Endometrial microvascular endothelial cells (primary cell): ENCODE measurements around the gene KLF7. TPM values are rescaled to one million over a fixed set of nuclear protein-coding genes. Genes with fewer than 3 reads are reported as not detected.

Experiments used
- in situ Hi-C: cut with HindIII; loops from 2 replicates; pipeline ENCODE4 v1.10.0; 2017; ENCODE audit warnings: low sequenced_read_pairs, low pct_unique_long_range_greater_than_20kb; ENCODE audit errors: inconsistent ontology term
- total RNA-seq: library from RNA; depleted of rRNA; stranded (reverse); fragments of >200 nt; gene quantifications from one replicate; pipeline ENCODE4 v1.2.3, GENCODE V29; 2015; ENCODE audit errors: inconsistent ontology term

Gene KLF7
- total RNA-seq, 1 donor from 2014 or later, result 35.5 TPM

DNA sequence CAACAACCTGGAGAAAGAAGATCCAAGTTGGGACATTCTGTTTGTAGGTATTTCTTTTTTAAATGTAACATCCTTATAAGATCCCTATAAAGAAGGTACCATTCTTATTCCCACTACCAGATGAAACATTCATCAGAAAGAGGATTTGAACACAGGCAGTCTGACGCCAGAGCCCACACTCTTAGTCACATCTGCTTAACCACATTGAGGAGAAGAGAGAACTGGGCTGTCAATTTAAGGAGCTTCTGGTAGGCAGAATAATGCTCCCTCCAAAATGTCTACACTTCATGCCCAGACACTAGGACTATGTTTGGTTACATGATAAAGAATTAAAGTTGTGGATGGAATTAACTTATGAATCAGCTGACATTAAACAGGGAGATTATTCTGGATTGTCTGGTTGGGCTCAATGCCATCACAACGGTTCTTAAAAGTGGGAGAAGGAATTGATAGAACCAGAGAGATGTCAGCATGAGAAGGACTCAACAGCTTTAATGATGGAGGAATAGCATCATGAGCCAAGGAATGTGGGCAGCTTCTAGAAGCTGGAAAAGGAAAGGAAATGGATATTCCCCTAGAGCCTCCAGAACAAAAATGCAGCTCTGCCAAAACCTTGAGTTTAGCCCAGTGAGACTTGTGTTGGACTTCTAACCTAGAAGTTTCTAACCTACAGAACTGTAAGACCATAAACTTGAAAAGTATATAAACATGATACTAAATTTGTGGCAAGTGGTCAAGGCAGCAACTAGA, 82.2 kb downstream of the KLF7 start:
- in situ Hi-C loops, result no loop called here

GRCh38 chr2:207082619-207083018, 83.1 kb downstream of the KLF7 start:
- in situ Hi-C loops, result no loop called here

- in situ Hi-C loops, result no loop called here
Measured at GRCh38 chr2:207078186-207078798, 87.5 kb downstream of the KLF7 start.

DNA sequence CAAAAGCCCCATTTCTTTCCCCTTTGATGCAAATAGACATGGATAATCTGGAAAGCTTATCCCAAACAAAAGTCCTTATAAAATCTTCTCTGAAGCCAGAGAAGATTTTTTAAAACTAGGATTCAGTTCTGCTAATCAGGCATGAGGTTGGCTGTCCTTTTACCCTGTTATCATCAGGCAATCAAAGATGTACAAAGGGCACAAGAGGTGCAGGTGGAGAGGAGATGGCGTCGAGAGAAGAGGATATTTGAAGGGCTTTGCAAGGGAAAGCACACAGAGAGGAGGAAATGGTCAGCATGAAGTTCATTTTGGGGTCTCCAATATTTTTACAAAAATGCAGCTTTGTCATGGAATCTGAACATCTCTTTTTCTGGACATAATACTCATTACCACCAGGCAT, 88.5 kb downstream of the KLF7 start:
- in situ Hi-C loops, result no loop called here

GRCh38 chr2:207075456-207075855, 90.3 kb downstream of the KLF7 start:
- in situ Hi-C loops, result no loop called here

DNA sequence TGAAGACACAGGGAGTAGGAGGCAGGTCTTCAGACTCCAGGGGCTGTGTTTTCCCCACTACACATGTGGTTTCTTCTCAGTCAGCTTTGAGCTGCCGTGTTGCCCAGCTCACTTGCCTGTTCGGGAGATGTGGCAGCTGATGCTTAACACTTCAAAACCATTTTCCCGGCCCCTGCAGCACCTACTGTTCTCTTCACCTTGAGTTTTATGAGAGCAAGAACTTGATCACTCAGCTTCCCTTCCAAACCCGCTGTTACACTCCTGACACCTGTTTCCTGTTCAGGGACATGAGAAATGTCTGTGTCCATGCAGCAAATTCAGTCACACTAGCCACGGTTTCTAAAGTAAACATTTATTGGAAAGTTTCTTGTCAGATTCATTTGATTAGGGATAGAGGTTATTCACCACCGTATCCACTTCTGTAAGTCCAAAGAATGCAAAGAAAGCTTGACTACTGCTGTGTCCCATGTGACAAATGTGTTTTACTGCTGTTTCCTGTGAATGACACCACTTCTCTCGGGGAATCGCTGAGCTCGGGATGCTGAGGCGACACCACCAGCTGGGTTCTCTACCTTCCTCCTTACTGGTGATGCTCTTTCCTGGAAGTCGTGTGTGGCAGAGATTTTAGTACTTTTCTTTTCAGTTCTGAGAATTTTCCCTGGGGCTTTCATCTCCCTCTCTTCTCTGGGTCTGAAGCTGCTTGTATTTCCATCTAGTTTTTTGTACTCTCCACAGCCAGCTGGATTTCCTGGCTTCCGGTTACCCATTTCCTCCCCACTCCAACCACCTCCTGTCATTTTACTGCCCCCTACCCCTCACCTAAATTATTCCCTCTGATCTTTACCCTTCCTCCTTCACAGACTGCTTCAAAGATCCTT, 91.7 kb downstream of the KLF7 start:
- in situ Hi-C loops, result no loop called here

- in situ Hi-C loops, result no loop called here
Measured at GRCh38 chr2:207073412-207073800, 92.3 kb downstream of the KLF7 start.

DNA sequence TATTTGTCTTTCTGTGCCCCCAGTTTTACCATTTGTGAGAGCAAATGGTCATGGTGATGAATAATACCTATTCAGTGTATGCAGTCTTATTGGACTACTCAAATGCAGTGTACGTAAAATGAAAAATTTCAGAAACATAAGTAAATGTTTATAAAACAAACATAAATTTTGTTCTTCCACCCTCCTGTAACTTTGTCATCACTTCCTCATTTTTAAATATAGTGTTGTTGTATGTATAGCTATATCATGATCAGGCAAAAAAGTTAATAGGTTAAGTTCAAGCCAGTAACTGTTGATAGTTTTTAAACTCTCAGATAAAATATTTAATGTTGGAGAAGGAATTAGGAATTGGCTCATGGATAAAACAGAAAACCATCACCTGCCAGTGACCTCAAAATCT, 93.2 kb downstream of the KLF7 start:
- in situ Hi-C loops, result no loop called here

DNA sequence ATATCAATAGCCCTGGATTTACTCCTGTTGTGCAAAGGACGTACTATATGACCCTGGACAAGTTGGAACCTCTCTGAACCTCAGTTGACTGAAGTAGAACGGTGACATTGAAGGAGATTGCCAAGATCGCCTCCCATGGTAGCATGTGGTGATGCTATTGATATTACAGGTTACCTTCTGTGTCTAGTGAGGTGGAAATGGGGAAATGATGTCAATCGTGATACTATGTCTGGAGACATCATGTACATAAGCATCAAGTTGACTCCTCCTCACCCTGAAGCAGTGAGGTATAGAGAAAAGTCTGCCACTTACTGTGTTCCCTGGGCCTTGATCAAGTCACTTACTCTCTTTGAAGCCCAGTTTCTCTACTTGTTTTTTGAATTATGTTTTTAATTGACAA, 93.9 kb downstream of the KLF7 start:
- in situ Hi-C loops, result no loop called here

DNA sequence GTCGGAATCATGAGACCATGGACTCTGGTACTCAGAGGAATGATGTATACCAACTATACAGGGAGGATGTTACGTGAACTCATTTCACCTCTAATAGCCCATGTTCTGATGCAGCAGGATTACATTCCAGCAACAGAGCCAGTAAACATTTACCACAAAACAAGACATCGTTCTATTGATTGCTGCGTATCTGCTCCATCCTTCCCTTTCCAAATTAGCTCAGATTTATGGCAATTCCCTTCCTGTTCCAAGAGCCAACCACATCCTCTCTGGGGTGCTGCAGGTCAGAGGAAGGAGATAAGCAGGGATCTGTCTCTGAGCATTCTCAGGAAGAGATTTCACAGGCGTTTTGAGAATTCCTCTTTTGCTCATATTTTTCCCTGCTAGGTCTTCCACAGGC, 98.3 kb downstream of the KLF7 start:
- in situ Hi-C loops, result no loop called here

- in situ Hi-C loops, result no loop called here
Measured at GRCh38 chr2:207066791-207067460, 98.8 kb downstream of the KLF7 start.

- in situ Hi-C loops, result no loop called here
Measured at GRCh38 chr2:207066166-207066565, 99.6 kb downstream of the KLF7 start.

- in situ Hi-C loops, result no loop called here
Measured at GRCh38 chr2:207064128-207064690, 101.5 kb downstream of the KLF7 start.

- in situ Hi-C loops, result no loop called here
Measured at GRCh38 chr2:207061181-207061580, 104.6 kb downstream of the KLF7 start.

DNA sequence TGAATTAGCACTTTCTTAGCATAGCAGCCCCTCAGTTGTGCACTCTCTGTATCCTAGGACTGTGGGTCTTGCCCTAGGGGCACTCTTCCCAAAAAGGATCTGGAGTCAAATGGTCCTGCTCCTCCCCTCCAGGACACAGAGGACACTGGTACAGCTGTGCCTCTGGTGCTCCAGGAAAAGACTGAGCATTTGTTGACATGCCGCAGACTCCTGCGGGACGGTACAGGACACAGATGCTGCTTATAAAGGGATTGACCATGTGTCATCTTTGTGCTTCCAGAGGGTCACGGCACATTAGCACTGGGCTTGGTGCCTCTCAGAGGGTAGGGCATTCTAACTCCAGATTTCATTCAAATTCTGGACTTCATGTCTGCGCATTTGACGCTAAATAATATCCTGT, 110.5 kb downstream of the KLF7 start:
- in situ Hi-C loops, result no loop called here

DNA sequence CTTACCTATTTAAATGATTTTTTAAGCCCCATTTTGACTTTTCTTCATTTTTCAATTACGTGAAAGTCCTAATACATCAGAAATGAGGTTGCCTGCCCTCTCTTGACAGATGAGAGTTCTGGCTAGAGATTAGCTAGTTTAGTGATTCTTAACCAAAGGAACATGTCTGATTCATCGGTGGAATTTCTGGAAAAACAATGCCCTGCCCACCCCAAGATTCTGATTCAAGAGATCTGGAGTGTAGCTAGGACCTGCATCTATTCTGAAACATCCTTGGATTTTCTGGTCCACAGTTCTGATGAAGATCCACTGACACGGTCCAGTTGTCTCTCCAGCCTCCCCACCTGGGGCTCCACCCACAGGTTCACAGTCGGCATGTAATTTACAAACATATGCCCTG, 111.2 kb downstream of the KLF7 start:
- in situ Hi-C loops, result no loop called here

GRCh38 chr2:207051385-207051965, 114.3 kb downstream of the KLF7 start:
- in situ Hi-C loops, result no loop called here

DNA sequence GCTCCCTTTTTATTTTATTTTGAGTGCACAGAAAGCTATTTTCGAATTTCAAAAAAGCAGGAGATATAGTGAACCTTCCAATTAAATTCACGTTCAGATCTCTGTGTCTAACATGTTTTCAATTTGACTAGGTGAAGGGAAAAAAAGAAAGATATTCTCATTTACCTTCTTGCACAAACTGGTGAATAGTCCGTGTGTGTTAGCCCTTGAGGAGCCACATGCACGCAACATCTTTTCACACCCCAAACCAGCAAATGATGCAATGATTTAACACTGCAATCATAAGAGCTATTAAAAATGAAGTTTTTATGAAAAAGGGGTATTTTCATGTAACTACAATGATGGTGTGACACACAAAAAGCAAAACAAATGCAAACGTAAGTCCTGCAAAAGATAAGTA, 116.6 kb downstream of the KLF7 start:
- in situ Hi-C loops, result no loop called here

DNA sequence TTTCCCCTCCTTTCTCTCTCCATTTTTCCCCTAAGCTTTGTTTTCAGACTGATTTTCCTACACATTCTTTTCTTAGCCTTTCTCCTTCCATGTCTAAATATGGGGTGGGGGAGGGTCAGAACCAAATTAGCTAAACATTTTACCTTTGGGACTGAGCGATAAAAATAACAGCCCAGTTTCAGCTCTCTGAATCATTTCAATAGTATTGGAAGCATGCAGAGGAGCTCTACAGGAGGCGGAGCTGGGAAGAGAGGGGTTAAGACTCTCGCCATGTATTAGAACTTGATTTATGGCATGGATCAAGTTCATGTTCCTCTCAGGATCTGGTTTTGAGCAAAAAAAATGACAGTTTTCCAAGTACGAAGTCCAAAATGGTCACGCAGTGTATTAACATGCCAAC, 117.3 kb downstream of the KLF7 start:
- in situ Hi-C loops, result no loop called here
